Hindlimb muscle (tissue), 1 donor: Measurements from ENCODE around the gene SLC26A1. TPM values are rescaled to one million over a fixed set of nuclear protein-coding genes. Genes with fewer than 3 reads are reported as not detected.

Source experiments
- DNase-seq: peaks from one replicate; pipeline ENCODE4 v3.0.0-alpha.2; 2013
- polyA plus RNA-seq: library from polyadenylated mRNA; unstranded; fragments of 120-200 nt; gene quantifications from one replicate; pipeline ENCODE4 v1.2.1, GENCODE V29; 2013; ENCODE audit not compliant: insufficient read length

SLC26A1 gene
- polyA plus RNA-seq, 1 donor = 6.0 TPM

GRCh38 chr4:1027915-1028238 lies 34.7 kb upstream of the SLC26A1 start:
- no peak for DNase-seq

DNA sequence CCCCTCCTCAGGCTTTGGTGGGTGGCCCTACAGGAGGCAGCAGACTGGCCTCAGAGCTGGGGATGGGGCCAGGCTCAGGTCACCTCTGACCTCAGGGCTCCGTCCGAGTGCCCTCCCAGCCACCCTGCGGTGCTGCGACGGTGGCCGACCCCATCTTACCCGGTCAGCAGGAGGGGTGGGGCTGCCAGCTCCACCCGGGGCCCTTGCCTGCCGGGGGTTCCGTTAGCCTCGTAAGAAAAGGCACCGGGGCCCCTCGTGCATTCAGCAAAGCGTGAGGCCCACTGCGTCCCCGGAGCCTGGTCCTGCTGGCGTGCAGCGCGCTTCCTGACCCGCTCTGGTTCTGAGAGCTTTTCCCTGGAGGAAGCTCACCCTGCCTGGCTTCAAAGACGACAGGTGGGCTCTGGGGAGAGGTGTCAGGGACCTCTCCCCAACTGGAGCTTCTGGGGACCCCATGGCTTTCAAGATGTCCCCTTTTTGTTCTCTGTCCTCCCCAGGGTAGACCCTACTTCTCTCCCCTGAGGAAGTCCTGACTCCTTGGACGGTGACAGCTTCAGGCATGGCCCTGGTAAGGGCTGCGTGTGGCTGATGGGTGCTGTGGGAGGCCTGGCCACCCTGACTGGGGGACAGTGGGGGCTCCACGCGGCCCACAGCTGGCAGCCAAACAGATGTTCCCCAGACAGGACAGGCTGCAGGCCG lies 34.2 kb upstream of the SLC26A1 start:
- DNase-seq = no peak

- DNase-seq = no peak
Observed at GRCh38 chr4:1026115-1026514, 32.9 kb upstream of the SLC26A1 start.

DNA sequence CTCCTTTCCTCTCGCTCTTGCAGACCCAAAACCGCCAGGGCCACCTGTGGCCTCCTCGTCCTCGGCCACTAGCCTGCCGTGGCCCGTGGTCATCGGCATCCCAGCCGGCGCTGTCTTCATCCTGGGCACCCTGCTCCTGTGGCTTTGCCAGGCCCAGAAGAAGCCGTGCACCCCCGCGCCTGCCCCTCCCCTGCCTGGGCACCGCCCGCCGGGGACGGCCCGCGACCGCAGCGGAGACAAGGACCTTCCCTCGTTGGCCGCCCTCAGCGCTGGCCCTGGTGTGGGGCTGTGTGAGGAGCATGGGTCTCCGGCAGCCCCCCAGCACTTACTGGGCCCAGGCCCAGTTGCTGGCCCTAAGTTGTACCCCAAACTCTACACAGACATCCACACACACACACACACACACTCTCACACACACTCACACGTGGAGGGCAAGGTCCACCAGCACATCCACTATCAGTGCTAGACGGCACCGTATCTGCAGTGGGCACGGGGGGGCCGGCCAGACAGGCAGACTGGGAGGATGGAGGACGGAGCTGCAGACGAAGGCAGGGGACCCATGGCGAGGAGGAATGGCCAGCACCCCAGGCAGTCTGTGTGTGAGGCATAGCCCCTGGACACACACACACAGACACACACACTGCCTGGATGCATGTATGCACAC lies 31.8 kb upstream of the SLC26A1 start:
- no peak for DNase-seq

GRCh38 chr4:1023895-1024740 lies 30.9 kb upstream of the SLC26A1 start:
- no peak for DNase-seq

GRCh38 chr4:1023075-1023640 lies 30.0 kb upstream of the SLC26A1 start:
- DNase-seq = no peak

- no peak for DNase-seq
Observed at GRCh38 chr4:1022739-1023066, 29.5 kb upstream of the SLC26A1 start.

- no peak for DNase-seq
Observed at GRCh38 chr4:1022051-1022738, 29.0 kb upstream of the SLC26A1 start.

- DNase-seq = no peak
Observed at GRCh38 chr4:1021386-1022050, 28.3 kb upstream of the SLC26A1 start.

DNA sequence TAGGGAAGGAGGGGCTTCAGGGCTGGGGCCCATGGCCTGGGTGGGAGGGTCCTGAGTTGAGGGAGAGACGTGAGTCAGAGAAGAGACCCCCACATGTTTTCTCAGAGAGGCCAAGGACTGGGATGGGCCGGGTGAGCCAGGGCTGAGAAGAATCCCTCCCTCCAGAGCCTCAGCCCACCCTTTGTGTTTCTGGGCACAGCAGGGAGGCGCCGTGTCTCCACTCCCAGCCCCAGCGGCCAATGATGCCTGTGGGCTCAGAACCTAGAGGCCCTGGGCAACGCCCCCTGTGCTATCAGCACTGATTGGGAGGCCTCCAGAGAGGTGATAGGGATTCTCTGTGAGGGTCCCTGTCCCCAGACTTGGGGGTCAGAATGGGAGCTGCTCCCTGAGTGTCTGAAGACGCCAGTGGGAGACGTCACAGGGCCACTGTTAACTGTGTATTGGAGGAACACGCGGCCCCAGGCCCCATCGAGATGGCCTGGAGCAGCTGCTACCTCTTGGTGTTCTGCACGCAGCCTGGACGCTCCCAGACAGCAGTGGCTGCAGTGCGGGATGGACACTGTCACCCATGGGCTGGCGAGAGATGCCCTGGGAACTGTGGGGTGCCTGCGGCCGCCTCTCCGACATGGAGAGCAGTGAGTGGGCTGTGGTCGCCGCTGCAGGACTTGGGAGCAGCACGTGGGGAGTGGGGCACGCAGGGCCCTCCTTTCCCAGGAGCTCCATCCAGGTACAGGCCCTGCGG lies 26.7 kb upstream of the SLC26A1 start:
- no peak for DNase-seq

DNA sequence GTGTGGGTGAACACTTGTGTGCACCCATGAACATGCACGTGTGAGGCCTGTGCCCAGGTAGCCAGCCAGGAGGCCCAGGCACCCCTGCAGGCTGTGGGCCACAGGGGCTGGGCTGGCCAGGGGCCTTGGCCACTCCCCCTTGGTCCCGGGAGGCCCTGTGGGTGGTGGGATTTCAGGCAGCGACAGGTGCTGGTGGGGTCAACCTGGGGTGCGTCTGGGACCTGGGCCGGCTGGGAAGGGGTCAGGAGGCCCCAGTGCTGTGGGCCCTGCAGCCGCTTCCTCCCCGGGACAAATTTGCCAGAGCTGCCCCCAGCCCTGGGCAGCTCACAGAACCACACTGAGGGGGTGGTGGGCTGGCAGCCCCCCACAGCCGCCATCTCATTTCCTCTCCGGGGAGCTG lies 26.1 kb upstream of the SLC26A1 start:
- no peak for DNase-seq

- DNase-seq = no peak
Observed at GRCh38 chr4:1018147-1019020, 25.2 kb upstream of the SLC26A1 start.

DNA sequence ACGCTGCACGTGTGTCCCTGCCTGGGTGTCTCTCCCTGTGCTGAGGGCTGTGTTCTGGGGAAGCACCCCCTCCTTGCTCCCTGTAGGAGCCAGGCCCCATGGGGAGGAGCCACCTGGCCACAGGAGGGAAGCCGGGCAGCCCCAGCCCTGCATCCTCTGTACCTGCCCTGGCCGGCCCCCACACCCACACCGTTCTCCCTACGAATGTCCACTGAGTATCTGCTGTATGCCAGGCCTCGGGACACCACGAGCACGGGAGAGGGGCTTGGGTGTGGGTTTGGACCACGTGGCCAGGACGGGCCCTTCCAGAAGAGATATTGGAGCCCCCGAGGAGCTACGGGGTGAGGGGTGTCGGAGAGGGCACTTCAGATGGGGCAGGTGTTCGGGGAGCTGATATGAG lies 24.5 kb upstream of the SLC26A1 start:
- DNase-seq = no peak

DNA sequence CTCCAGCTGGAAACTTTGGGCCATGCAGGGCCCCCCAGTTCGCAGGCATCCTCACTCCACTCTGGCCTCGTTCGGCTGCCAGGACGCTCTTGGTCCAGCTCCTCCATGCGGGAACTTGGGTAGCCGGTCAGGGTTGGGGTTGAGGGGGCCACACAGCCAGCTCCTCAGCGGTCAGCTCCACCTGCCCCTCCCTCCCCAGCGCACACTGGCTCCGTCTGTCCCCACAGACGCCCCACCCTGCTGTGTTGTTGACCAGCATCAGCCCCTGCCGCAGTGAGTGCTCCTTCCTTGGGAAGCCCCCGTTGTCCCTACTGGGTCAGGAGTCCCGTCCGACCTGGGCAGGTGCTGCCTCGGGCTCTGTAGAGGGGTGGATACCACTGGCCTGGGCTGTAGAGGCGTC lies 24.0 kb upstream of the SLC26A1 start:
- no peak for DNase-seq

GRCh38 chr4:1015746-1016145 lies 22.5 kb upstream of the SLC26A1 start:
- no peak for DNase-seq

DNA sequence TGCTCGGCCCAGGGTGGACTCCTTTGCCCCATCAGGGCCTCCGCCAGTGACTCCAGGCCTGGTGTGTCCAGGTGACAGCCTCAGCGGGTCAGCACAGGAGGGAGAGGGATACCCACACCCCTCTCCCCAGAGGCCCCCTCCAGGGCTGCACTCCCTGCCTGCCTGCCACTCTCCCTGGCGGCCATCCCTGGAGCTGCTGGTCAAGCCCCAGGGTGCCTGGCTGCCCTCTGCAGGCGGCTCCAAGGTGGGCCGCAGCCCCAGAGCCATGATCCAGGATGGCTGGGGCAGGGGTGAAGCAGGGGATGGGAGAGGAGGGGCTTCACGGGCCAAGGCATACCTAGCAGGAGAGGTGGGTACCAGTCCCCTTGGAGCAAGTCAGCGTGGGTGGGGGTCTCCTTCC lies 22.0 kb upstream of the SLC26A1 start:
- DNase-seq = no peak

- DNase-seq = no peak
Observed at GRCh38 chr4:1014291-1015167, 21.3 kb upstream of the SLC26A1 start.

GRCh38 chr4:1013225-1014073 lies 20.2 kb upstream of the SLC26A1 start:
- DNase-seq = no peak
